ENCODE results near the gene CDH18.

The CDH18 gene
- 0 reads per million in 2 donors for total RNA-seq

- DNase-seq, result no peak
Observed at GRCh38 chr5:19987612-19988361, at the start of gene CDH18. Gene CDH18 (minus strand): TSS chr5:19988200. CDS start chr5:19838986, 149,214 bp downstream.

DNA sequence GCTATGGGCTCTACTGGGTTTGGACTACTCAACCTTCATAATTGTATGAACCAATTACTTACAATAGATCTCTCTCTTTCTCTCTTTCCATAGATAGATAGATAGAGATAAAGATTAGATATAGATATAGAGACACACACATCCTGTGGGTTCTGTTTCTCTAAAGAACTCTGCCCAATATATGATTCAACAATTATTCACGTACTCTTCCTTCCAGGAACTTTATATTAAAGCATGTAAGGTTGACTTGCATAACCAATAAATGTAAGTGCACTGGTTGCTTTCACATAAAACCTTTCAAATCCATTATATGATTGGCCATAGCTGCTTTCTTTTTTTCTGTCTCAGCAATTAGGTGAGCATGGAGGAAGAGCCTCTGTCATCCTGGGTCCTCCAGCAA lies 46.7 kb upstream of the CDH18 start:
- DNase-seq, result no peak

GRCh38 chr5:20033881-20034280 lies 45.9 kb upstream of the CDH18 start:
- DNase-seq, result no peak

- no peak for DNase-seq
Observed at GRCh38 chr5:20032896-20033295, 44.9 kb upstream of the CDH18 start.

DNA sequence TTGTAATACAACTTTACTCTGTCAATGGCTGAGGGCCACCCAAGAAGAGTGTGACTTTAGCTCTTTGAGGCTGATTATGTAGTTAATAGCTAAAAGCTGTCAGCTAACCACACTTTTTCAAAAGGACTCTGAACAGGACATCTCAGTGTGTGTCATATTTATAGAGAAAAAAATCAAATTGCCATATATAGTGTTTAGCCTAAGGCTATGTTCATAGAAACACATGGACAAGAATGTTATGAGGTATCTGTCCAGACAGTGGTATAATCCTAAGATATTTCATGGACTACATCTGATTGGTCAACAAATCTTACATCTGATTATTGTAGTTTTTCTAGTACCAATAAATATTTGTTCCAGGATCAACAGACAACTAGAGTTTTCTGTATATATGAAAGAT lies 42.1 kb upstream of the CDH18 start:
- DNase-seq, result no peak

GRCh38 chr5:20029266-20029665 lies 41.3 kb upstream of the CDH18 start:
- DNase-seq, result no peak

DNA sequence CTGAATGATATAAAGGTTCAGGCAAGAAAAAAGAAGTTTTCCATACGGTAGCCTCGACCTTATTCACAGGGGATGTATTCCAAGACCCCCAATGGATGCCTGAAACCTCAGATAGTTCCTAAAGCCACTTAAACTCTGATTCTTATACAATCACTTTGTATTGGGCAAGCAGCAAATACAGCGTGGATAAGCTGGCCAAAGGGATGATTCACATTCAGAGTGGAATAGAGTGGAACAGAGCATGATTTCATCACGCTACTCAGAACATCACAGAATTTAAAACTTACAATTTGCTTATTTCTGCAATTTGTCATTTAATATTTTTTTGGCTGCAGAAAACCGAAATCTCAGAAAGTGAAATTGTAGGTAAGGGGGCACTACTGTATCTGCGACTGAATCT lies 40.5 kb upstream of the CDH18 start:
- no peak for DNase-seq

DNA sequence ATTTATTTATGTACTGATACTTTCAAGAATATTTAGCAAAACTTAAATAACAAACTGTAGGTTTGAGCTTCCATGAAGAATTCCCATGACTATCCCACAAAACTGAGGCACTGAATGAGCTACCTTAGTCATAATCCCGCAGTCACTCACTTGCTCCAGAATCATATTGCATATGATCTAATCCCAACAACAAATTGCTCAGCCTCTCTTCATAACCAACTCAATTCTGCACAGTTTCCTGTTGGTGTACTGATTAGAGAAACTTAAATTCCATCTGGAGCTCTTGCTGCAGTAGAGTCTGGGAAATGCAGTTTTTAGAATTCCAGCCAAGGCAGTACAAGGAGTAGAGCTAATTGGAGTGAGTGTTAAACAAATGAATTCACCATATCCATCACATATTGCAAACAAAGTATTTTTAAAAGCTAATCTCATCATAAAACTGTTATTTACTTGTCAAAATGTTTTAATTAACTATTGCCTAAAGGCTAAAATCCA lies 35.7 kb upstream of the CDH18 start:
- DNase-seq, result no peak

- no peak for DNase-seq
Observed at GRCh38 chr5:20020247-20020646, 32.2 kb upstream of the CDH18 start.

- DNase-seq, result no peak
Observed at GRCh38 chr5:20017021-20017420, 29.0 kb upstream of the CDH18 start.

DNA sequence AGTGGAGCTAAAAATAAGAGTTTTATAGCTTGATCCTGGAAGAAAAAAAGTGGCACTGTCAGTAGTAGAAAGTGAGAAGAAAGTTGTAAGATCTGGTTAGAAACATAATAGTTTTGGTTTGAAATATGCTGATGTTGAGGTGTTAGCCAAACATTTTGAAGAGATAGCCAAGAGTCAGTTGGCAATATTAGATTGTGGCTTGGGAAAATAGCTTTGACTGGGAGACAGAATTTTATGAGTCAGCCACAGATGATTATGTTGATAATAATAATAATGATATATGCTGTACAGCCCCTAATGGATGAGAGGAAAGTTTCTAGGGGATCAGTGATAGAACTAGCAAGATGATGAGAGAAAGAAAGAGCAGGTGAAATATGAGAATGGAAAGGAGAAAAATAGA lies 12.4 kb upstream of the CDH18 start:
- DNase-seq, result no peak

DNA sequence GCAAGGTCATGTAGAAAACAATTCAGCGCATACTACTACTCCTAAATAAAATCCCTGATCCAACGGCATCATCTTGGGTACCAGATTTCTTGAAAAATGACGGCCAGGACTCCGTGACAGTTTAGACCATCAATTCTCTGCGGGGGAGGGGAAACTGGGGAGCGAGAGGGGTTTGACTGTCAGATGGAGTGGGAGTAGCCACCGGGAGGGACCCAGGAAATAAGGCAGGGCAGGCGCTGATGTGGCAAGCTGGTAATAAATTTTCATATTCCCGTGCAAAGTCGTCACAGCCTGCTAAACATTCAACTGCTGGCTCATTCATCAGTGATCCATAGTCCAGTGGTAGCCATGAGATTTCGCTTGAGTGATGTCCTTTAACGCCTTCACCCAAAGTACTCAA lies 457 bp upstream of the CDH18 start:
- DNase-seq, result no peak

DNA sequence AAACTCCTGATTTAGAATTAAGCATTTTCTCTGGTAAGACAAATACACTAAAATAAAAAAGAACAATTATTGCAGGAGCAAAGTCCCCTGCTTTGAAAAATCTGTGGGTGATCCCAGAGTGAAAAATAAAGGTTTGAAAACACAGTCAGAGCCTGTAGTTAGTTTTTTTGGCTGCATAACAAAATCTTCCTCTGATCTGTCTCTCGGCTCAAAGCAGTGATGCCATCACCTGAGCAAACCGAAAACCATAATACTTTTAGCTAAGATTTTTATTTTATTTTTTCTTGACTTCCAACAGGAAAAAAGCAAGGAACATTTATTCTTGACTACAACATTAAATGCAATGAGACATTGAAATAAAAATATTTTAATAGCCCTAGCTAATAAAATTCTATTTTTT lies 1.2 kb downstream of the CDH18 start:
- no peak for DNase-seq

DNA sequence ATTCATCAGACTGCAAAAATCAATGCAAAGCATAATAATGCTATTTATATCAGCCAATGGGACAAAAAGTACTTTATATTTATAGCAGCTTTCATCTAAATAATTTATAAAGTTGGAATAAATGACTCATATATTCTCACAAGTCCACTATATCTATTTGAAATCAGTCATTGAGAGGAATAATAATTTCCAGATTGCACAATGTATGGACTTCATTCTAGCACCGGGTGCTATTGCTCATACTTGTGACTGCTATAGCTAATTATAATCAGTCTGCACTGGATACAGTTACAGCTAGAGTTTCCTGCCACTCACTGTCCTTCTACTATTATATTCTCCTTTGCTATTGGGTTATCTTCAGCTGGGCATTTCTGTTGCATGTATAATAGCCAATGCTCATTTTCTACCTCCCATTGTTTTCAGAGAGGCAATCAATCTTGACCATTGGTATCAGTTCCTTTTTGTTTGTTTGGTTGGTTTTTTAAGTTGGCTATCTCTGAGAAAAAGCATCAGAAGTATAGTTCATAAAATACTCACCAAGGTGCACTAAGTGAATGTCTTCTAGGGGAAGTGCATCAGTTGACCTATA lies 1.9 kb downstream of the CDH18 start:
- no peak for DNase-seq

DNA sequence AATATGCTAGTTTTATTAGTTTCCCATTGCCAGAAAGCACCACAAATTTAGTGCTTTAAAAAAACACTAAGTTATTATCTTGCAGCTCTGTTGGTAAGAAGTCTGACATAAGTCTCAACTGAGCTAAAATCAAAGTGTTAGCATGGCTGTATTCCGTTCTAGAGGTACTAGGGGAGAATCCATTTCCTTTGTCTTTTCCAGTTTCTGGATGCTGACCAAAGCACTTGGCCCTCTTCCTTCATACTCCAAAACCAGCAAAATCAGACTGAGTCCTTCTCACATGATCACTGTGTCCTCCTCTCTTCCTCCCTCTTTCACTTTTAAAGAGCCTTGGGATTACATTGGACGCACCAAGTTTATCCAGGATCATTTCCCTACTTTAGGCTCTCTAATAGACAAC lies 9.5 kb downstream of the CDH18 start:
- no peak for DNase-seq

DNA sequence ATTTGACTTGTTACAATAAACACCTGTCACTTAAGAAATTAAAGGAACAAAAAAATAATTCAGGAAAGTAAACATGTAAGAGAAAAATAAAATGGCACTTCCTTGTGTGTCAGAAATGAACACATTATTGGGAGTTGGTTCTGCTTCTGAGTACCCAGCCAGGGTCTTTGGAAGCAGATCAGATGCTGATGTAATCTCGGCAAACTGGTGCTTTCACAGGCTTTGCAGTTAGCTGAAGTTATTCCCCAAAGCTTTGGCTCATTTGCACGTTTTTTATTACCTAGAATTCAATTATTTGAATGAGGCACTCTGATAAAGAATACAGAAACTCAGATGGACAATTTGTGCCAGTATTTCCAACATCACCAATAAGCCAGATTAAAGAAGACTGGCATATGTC lies 10.9 kb downstream of the CDH18 start:
- DNase-seq, result no peak

DNA sequence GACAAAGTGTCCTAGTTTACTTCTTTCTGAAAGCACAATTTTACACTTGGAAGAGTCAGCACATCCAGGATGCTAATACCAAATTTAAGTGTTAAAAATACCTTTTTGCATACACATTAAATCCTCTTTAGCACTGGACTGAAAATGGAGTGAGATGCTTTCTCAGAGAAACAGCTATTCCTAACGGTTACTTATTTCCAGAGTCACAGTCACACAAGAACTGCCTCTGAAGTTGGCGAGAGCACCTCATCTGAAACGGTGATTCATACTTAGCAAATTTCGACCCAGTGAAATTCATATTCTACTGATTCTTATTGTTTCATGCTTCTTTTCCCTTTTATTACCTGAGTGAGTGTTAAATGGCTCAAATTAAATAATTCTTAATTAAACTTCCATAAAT lies 12.2 kb downstream of the CDH18 start:
- DNase-seq, result no peak

GRCh38 chr5:19960451-19960850 lies 27.5 kb downstream of the CDH18 start:
- no peak for DNase-seq

GRCh38 chr5:19959830-19960384 lies 28.1 kb downstream of the CDH18 start:
- no peak for DNase-seq

DNA sequence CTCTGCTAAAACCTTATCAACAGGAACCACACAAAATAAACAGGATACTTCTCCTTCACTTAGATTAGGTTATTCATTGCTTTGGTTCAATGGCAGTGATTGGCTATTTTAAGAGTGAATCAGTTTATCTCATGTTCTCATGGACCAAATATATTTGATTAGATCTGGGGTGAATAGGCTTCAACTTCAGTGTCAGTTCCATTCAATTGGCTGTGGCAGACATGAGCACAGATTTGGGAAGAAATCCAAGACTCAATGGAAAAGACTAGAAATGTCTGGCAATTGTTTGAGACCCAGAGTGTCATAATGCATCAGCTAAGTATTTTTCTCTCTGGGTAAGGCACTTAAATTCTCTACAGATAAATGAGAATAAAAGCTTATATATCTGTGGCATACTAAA lies 37.1 kb downstream of the CDH18 start:
- no peak for DNase-seq

- no peak for DNase-seq
Observed at GRCh38 chr5:19940192-19940591, 47.8 kb downstream of the CDH18 start.

- DNase-seq, result no peak
Observed at GRCh38 chr5:19930451-19930850, 57.5 kb downstream of the CDH18 start.

- no peak for DNase-seq
Observed at GRCh38 chr5:19928562-19929421, 59.2 kb downstream of the CDH18 start.

All from T-helper 9 cell (primary cell).